Urothelium cell line (cell line): ENCODE data around the gene TSPAN4.

Source experiments
- DNase-seq: peaks from one replicate; pipeline ENCODE4 v3.0.0; 2011; ENCODE audit warnings: low spot score, mixed read lengths
- FAIRE-seq: peaks from 2 replicates; lab custom pipeline; 2011; peaks lifted over from hg19 to GRCh38; lab: Jason Lieb, UNC

Gene TSPAN4

DNA sequence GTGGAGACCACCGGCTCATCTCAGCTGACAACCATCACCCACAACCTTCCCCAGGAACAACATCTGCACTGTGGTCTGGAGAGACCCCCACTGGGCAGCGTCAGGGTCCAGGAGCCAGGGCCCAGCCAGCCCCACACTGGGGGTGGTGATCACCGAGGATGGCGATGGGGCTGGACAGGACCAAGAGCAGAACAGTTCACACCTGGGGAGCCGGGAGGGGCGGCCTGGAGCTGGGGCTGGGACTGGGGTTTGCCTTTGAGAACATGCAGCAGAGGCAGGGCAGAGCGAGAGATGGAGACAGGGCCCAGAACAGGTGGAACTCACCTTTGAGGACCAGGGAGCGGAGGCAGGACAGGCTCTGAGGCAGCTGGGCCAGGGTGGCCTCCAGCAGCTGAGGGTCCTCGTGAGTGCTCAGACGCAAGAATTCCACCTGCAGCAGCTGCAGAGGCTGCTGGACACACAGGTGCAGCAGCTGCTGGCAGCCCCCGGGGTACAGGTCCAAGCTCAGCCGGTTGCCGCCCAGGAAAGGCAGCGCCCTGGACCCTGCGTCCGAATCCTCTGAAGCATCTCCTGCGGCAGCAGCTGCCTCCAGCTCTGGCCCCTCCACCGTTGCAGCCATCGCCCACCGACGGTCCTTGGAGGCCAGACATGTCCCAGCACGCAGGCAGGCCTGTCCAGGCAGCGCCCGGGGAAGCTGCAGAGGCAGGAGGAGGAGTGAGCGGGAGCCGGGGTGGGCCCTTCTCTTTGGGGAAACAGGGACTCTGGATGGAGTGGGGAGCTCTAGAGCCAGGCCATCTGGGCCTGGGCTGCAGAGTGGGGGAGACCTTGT is 38.7 kb upstream of the TSPAN4 start:
- DNase-seq (peak; percentile 11), FAIRE-seq (no peak)

DNA sequence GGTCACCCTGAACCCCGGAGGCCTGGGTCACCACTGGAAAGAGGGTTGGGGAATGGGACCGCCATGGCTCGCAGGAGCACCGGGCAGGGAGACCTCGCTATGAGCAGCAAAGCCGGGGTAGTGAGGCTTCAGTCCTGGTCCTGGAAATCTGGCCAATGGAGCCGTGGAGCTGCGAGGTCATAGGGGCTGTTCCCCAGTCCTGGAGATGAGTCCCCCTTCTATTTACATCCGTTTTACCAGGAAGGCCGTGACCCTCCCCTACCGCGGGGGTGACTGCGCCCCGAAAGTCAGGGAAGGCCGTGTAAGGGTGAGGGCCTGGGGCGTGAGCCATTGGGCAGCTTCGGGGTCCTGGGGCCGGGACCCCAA is 38.1 kb upstream of the TSPAN4 start:
- no peak for DNase-seq
- no peak for FAIRE-seq

GRCh38 chr11:808427-809286 is 34.0 kb upstream of the TSPAN4 start:
- FAIRE-seq (no peak), DNase-seq (no peak)

DNA sequence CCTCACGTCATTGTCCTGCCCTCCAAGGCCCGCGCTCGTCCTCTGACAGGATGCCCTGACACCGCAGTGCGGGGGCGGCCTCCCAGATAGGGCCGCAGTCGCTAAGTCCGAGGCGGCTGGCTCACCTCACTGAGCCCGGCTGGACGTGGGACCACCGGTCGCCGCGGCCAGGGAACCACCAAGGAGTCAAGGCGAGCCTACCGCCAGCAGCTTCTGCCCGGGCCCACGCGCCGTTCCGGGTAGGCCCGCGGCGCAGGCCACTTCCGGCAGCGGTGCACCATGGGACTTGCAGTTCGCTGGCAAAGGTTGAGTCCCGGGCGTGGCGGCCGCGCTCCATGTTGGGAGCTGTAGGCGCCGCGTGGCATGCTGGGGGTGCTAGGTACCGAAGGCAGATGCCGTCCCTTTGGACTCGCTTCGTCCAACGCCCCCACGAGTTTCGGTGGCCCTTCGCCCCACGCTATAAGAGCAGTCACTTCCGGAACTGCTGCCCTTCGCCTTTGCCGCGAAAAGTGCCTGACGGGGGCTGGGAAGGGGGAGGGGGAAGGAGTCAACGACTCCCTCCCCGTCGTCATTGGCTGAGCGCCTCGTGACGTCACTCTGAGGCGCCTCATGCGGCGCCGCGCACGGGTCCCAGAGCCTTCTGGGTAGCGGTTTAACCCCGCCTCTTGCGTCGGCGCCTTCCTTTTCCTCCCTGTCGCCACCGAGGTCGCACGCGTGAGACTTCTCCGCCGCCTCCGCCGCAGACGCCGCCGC is 33.2 kb upstream of the TSPAN4 start, which contains the start of gene RPLP2:
Gene RPLP2, plus strand, starts transcription at position 681 of the 753 bp plus-strand sequence. CDS start 268 bp downstream, outside the sequence.
- DNase-seq (peak; percentile 87), FAIRE-seq (peak; percentile 89)

- DNase-seq (no peak), FAIRE-seq (no peak)
These were observed 32.5 kb upstream of the TSPAN4 start for GRCh38 chr11:810040-810567.

DNA sequence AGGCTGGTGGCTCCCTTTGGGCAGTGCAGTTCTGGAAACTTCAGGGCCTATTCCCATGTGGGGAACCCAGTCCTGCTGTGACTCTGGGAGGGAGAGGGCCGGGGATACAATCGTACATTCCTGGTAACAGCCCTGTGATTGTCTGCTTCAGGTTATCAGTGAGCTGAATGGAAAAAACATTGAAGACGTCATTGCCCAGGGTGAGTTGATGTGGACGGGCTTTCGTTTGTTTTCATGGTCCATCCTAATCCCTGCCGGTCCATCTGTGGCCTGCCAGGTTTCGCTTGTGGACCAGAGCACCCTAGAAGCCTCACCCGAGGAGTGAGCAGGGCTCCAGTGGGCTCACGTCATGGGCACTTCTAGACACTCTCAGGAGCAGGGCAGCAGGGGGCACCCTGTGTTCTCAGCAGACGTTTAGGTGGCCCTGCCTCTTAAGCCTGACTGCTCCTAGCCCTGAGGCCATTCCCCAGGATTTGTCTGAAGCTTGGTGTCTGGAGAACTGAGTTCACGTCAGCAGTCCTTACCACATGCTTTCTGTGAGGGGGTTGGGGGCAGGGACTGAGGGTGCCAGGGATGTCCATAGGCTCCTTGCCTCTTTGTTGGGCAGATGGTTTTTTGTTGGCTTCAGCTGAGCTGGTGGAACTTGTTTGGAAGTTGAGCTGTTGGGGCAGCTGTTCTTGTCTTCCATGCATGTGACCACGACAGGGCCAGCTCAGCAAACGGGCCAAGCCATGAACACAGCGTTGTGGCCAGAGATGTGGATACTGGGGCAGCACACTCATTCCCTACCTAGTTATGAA is 31.0 kb upstream of the TSPAN4 start:
- DNase-seq (no peak), FAIRE-seq (no peak)

GRCh38 chr11:812390-812789 is 30.3 kb upstream of the TSPAN4 start:
- no peak for FAIRE-seq

GRCh38 chr11:813072-813455 is 29.6 kb upstream of the TSPAN4 start:
- no peak for DNase-seq
- no peak for FAIRE-seq

More at GRCh38 chr11:812390-812789, 30.3 kb upstream of the TSPAN4 start:
- no peak for DNase-seq

- DNase-seq (no peak), FAIRE-seq (no peak)
These were observed 29.1 kb upstream of the TSPAN4 start for GRCh38 chr11:813456-814096.

GRCh38 chr11:815675-816432 is 26.8 kb upstream of the TSPAN4 start:
- no peak for FAIRE-seq
- DNase-seq, result no peak

DNA sequence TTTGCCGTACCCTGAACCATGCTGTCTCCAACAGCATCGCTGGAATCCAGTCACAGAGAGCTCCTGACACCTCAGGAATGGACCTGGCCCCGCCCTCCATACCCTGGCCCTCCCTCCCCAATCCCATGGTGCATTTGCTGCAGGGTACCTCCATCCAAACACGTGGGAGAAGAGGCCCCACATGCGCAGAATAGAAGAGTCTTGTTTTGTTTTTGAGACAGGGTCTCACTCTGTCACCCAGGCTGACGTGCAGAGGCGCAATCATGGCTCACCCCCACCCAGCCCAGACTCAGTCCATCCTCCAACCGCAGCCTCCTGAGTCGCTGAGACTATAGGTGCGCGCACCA is 26.2 kb upstream of the TSPAN4 start:
- DNase-seq, result no peak
- FAIRE-seq, result no peak

DNA sequence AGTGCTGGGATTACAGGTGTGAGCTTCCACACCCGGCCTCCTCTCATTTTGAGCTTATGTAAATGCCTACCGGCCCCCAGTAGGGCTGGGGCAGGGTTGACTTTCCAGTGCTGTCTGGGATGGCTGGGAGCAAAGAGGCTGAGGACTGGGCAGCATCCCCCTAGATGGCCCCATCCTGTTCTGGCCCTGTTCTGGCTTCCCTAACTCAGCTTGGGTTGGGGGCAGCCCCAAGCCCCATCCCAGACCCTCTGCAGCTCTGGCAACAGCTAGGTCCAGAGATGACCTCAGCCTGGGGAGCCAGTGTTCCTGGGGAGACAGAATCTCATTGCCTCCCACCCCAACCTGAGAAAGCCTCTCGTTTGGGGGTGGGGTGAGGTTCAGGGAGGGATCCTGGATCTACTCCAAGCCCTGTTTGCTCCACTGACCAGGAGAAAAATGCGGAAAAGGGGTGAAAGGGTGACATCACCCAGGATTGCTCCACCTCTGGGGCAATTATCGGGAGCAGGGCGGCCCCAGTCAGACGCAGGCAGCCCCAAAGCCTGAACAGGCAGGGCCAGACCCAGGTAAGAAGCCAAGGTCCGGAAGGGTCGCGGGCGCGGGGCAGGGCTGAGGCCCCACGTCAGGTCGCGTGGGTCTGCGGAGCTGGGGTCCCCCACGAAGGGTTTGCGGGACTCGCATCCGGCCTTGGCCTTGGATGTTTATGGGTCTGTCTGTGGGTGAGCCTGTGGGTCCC is 24.1 kb upstream of the TSPAN4 start, which contains the start of gene PNPLA2:
Gene PNPLA2, plus strand, starts transcription at position 519 of the 733 bp plus-strand sequence. CDS start 805 bp downstream, outside the sequence.
- FAIRE-seq, result no peak

GRCh38 chr11:819129-819931 is 23.3 kb upstream of the TSPAN4 start:
- peak; percentile 83 for DNase-seq
- no peak for FAIRE-seq

More for the DNA sequence above, 24.1 kb upstream of the TSPAN4 start, which contains the start of gene PNPLA2:
- DNase-seq, result no peak

DNA sequence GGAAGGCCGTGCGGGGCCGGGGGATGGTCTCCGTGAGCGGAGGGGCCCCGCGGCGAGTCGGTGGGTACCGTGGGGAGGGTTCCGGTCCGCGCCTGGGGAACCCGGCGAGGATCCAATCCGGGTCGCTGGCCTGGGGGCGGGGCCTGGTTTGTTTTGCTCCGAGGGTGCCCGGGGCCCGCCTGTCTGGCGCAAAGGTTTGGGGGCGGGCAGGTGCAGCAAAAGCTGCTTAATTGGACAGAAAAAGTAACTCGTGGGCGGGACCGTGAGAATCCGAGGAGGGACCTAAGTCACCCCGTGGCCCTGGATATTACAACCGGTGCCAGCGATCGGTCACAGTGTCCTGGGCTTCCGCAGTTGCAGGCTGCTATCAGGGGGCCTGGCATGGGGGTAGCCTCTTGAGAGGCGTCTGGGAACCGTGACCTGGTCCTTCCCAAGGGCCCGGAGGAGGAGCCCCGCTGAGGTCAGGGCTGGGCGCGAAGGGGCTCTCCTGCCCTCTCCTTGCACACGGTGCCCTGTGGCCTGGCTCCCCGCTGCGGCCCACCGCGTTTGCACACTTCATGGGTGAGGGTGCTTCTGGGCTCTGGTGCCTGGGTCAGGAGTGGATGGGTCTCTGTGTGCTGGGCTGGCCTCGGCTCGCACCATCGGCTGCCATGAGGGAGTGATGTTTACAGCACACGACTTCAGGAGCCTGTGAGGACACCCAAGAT is 22.6 kb upstream of the TSPAN4 start:
- DNase-seq (peak; percentile 71), FAIRE-seq (no peak)

DNA sequence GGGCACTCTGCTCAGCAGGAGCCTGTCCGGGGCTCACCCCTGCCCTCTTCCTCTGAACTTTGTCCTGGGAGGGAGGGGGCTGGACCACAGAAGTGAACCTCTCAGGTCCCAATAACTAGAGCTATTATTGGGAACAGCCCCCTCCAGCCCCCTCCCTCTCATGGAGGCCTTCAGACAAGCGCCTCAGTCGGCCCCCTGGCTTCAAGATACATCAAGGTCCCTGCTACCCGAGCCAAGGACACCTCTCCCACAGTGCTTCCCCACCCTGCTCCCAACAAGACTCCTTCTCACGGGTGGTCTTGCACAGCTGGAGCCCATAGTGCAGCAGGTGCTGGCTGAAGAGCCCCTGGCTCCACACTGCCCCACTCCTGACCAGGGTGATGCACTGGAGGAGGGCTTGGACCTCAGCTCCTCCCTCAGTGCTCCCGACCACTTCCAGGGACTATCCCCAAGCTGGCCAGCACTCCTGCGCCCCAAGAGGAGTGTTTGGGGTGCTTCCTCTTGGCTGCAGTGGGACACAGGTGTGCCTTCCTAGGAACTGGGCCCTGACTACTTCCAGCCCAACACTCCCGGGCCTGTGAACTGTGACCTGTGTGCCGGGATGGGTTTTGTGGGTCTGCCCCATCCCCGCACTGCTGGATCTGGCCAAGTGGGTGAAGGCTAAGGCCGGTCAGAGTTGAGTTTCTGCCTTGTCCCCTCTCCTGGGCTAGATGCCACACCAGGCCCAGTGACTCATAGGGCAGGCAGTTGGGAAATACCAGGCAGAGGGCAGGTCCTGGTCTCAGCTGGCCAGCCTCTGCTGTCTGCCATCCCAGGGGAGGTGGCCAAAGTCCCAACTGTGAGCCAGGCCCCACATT is 21.8 kb upstream of the TSPAN4 start:
- DNase-seq (peak; percentile 35), FAIRE-seq (no peak)
